Islet precursor cell (in vitro differentiated cells): Measurements from ENCODE around the gene FILIP1.
"Not testable (repeated sequence)": the region's sequence is repeated elsewhere in the genome, so short reads cannot be mapped to it uniquely, and the experiment has no call there.

Experiments used
- DNase-seq: peaks from one replicate; pipeline ENCODE4 v3.0.0-alpha.2; 2018

Gene FILIP1

GRCh38 chr6:75419416-75419815 lies 74.2 kb downstream of the FILIP1 start:
- DNase-seq = no peak

DNA sequence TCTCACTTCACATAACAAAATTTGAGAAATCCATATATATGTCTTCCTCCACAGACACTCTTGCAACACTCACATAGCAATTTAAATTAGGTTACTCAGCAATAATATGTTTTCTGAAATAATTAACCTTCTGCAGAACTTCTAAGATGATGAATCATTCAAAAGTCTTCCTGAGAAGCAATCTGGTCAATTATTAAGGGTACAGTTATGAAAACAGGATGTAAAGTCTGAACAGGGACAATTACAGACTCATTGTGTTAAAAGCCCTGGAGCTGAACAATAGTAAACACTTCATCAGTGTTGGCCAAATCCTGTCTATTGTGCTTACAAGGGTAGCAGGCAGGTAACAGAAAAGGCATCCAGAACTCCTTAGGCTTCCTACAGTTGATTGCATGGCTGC lies 75.4 kb downstream of the FILIP1 start:
- no peak for DNase-seq

DNA sequence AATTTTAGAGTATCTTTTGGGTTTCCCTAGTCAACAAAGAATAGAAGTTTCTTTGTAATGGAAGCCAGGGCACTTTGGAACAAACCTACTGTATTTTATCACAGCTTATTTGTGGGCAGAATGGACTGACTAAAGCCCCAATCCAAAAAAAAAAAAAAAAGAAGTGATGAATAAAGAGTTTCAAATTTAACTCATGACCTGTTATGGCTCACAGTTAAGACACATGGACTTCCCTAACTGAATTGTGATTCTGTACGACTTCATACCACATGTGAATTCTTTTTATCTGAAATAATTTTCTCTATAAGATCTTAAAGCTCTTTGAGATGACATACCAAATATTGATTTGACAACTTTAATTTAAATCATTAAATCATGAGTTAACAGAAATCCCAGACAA lies 77.2 kb downstream of the FILIP1 start:
- DNase-seq = no peak

GRCh38 chr6:75415804-75416203 lies 77.8 kb downstream of the FILIP1 start:
- no peak for DNase-seq

- no peak for DNase-seq
These were observed 79.1 kb downstream of the FILIP1 start for GRCh38 chr6:75414445-75415021.

DNA sequence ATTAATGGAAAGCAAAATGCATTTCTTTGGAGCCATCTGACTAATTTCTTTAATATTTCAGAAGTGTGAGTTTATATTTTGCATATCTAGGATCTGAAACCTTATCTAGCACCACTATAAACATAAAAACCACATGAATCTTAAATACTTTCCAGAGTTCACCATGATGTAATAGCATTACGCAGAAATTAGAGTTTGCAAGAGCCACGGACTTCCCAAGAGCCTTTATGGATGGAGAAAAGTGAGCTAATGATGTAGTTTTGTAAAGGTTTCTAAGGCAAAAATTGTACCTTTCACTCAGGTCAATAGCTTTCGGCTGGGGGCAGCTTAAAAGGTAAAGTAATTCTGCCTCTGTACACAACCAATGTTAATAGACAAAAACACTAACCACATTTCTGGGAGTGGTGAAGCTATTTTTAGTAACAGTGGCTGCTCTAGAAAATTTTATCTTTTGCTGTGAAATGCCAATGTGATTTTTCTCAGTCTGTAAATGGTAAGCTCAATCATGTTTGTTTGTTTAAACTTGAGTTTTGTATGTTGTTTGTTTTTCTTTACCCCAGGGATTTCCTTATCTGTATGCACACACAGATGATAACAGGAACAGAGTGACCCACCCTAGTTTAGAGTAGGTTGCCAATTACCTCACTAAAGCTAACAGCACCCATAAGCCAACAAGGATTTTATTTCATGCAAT lies 80.5 kb downstream of the FILIP1 start:
- no peak for DNase-seq

GRCh38 chr6:75410564-75410963 lies 83.0 kb downstream of the FILIP1 start:
- not testable (repeated sequence) for DNase-seq

- DNase-seq = no peak
These were observed 83.7 kb downstream of the FILIP1 start for GRCh38 chr6:75409928-75410327.

DNA sequence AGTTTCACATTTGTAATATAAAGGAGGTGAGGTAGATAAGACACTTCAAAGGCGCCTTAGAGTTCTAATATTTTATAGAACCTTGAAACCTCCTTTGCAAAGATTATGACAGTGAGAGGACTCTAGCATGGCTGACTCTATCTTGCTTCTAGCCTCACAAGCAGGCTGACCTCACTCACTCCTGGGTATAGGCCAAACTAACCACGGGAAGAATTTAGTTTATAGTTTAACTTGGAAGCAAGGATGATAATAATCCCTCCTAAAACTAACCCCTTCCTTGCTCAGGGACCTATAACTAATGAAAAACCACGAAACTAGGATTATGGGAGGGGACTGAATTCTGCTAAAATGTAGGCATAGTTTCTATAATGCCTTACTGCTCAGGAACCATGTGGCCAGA lies 84.3 kb downstream of the FILIP1 start:
- DNase-seq = no peak

DNA sequence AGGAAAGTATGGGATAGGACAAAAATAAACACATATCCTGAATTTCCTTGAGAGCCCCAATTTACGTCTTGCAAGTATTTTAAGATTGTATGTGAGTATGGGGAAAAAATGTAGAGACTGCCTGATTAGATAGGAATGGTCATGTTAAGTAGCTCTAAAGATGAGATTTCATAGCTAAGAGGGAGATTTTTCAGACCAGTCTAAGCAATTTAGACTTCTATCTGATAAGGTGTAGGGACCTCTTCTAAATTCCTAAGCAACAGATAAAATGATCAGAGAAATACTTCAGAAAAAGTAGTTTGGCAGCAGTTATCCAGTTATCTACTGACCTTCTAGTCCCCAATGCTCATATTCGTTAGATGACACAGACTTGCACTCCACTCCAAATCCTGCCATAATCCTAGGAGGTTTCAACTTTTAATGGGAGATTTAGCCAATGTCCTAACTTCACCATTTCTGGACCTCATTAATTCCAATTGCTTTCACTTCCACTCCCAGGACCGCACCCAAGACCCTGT lies 90.0 kb downstream of the FILIP1 start:
- no peak for DNase-seq

- peak; percentile 79 for DNase-seq
These were observed 91.3 kb downstream of the FILIP1 start for GRCh38 chr6:75402296-75402695.

- no peak for DNase-seq
These were observed 95.7 kb downstream of the FILIP1 start for GRCh38 chr6:75397656-75398465.

DNA sequence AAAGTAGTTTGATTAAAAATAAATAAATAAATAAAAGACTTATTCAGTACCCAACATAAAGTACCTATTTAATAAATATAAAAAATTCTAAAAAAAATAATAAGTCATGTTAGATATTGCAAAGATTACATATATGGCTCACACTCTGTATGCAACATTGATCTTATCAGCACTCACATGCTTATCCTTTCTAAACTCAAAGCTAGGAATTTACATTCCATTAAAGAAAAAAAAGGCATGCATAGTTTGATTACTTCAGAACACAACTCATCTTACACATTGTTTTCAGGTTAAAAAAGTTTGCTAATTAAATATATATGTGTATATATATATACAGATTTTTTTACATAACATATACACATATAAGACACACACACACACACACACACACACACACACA lies 96.4 kb downstream of the FILIP1 start:
- no peak for DNase-seq

- DNase-seq = peak; percentile 88
These were observed 97.4 kb downstream of the FILIP1 start for GRCh38 chr6:75396005-75396800.

DNA sequence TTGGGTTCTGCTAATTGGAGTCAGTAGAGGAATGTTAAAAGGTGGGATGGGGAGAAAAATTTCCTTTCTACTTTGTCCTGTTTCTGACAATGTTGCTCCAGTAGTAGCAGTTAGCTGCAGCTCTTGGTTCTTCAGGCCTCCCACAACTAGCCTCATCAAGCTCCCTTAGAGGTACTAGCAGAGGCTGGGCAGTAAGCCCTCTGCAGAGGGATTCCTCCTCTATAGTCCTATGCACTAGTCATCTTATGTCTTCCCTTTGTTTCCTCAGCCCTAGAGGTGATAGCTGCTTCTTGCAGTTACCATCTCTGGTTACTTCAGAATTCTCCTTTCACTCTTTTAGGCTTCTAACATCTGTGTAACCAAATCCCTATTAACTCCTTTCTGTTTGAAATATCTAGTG lies 99.8 kb downstream of the FILIP1 start:
- peak; percentile 58 for DNase-seq

GRCh38 chr6:75391276-75391675 lies 102.3 kb downstream of the FILIP1 start:
- no peak for DNase-seq

DNA sequence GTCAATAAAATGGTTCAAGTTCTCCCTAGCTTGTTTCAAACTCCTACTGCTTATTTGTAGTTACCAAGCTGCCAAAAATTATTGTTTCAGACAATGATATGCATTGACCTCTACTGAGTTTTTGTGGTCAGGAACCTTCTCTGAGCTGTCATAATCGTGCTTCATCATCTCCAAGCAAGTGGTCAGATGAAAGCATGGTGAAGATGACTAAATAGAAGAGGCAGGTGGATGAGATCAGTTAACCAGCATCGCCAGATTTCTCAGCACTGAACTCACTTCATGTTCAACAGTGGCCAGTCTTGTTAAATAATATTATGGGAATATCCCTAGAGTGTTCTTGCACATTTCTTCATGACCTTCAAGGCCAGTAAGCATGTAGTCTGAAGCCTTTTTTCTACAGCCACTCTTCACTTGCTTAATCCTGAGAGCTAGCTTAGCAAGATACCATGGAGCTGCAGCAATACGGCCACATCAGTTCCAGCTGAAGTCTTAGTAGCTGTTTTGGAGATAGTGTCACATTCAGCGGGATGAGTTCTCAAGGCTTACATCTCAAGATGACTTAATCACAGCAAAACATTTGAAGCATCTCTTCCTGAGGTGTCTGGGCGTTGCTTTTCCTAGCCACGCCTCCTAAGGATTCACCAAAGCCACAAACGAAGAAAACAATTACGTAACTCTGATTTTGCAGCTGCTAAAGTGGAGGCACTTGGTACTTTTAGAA lies 107.4 kb downstream of the FILIP1 start:
- no peak for DNase-seq

DNA sequence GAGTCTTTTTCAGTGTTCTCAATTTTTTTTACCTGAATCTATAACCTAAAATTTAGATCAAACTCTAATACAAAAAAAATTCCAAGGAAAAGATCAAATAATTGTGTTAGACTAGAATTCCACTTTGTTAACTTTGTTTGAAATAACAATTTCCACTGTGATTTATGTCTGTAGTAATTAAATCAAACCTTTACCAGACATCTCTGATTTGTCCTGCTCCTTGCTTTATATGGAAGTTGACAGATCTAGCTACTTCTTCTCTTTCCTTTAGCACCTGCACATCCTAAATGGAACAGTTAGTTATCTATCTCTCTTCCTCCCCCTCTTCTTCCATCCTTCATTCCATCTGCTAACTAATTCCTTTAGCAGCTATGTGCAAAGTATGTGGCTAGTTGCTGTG lies 109.5 kb downstream of the FILIP1 start:
- DNase-seq = no peak

- DNase-seq = no peak
These were observed 111.0 kb downstream of the FILIP1 start for GRCh38 chr6:75382634-75382900.

GRCh38 chr6:75381877-75382633 lies 111.5 kb downstream of the FILIP1 start:
- no peak for DNase-seq

GRCh38 chr6:75379536-75379935 lies 114.1 kb downstream of the FILIP1 start:
- DNase-seq = no peak

DNA sequence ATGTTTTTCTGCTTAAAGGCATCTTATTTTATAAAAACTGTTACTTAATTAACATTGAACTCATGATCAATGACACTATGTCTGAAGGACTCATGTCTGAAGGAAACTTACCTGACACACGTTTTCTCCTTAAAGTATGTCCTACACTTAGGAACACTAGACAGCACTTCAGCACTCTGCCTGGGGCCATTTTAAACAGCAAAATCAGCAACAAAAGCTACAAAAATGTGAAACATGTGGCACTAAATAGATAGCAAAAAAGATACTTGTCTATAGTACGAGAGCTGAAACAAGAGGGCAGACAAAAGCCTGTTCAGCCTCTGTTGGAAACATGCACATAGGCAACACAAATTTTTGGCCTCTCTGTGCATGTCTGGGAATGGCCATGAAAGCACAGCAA lies 115.5 kb downstream of the FILIP1 start:
- peak; percentile 75 for DNase-seq
